HG03108 (cell line): ENCODE measurements around the gene DPP6.

Source experiments
- ATAC-seq: cut with Tn5 transposase; IDR thresholded peaks from one replicate; pipeline ENCODE4 v1.9.1; 2021; ENCODE audit warnings: moderate library complexity; ENCODE audit not compliant: unreplicated experiment

DPP6 gene

DNA sequence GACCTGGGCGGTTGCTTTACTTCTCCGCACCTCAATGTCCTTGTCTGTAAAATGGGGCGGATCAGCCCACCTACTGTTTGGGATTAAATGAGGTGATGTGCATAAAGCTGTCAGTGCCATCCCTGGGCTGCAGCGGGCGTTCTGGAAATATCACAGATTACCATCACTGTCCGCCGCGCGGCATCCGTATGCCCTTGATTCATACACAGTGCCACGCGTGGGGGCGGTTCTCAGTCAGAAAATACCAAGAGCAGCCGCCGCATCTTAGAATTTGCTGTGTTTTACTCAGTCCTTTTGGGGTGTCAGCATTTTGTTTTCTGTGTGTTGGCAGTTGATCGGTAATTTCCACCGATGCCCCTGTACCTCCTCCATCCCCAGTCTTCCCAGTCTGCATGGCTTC is 338.8 kb downstream of the DPP6 start:
- ATAC-seq, result no peak

GRCh38 chr7:154394804-154395203 is 342.6 kb downstream of the DPP6 start:
- ATAC-seq, result no peak

DNA sequence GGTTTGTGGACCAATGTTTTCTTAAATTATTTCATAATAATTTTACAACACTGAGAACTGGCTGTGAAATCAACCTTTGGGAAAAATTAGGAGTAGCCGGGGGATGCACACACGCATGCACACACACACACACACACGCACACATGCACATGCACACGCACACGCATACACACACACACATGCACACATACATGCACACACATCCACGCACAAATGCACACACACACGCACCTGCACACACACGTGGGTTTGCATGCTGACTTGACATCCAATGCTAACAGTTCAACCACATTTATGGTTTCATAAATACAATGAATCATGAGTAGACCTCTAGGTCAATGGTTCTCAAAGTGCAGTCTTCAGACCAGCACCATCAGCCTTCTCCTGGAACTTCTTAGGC is 354.1 kb downstream of the DPP6 start:
- no peak for ATAC-seq

GRCh38 chr7:154409703-154410311 is 357.6 kb downstream of the DPP6 start:
- no peak for ATAC-seq

DNA sequence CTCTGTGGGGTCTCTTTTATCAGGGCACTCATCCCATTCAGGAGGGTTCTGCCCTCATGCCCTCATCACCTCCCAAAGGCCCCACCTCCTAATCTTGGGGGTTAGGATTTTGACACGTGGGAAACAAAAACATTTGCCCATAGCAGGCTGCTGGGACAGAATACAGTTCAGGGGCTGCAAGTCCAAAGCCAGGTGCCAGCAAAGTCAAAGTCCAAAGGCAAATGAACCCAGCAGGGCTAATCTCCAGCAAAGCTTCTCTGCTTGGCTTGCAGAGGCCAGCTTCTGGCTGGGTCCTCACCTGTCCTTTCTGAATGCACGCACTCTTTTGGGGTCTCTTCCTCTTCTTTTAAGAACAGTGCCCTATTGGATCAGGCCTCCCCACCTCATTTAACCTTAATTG is 359.9 kb downstream of the DPP6 start:
- no peak for ATAC-seq

GRCh38 chr7:154415709-154416399 is 363.7 kb downstream of the DPP6 start:
- no peak for ATAC-seq

DNA sequence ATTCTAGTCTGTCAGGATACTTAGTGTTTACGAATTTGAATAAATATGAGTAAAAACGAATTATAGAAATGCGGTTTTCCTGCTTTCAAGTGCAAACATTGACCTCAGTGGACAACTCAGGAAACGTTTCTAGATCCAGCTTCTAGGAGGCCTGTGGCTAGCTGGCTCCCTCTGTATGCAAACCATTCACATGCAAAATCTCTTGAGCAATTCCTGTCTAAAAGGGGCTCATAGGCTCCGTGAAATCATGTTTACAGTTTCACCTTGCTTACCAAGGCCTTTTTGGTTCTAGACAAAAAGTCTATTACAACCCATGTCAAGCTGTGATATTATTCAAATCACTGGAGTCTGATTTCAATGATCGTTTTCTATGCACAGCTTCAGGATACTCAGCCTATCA is 364.5 kb downstream of the DPP6 start:
- no peak for ATAC-seq

DNA sequence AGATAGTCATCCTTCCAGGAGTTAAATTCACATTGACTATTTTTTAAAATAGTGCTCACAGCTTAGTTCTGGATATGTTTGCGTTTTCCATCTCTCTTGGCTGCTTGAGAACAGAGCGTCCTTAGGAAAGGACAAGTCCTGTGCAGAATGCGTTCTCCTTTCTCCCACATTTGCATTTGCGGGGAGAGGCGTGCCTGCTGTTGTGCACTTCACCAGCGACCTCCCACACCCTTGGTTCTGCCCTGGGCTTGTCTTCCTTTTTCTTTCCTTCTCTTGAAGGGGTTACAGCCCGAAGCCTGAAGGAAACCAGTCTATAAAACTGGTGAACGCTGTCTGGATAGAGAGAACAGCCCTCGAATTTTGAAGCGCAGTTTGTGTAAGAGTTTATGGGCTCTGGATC is 367.1 kb downstream of the DPP6 start:
- ATAC-seq, result no peak

GRCh38 chr7:154423231-154423630 is 371.0 kb downstream of the DPP6 start:
- ATAC-seq, result no peak

GRCh38 chr7:154424350-154424749 is 372.2 kb downstream of the DPP6 start:
- no peak for ATAC-seq

GRCh38 chr7:154425271-154425670 is 373.1 kb downstream of the DPP6 start:
- ATAC-seq, result no peak

- no peak for ATAC-seq
Observed at GRCh38 chr7:154426778-154427177, 374.6 kb downstream of the DPP6 start.

DNA sequence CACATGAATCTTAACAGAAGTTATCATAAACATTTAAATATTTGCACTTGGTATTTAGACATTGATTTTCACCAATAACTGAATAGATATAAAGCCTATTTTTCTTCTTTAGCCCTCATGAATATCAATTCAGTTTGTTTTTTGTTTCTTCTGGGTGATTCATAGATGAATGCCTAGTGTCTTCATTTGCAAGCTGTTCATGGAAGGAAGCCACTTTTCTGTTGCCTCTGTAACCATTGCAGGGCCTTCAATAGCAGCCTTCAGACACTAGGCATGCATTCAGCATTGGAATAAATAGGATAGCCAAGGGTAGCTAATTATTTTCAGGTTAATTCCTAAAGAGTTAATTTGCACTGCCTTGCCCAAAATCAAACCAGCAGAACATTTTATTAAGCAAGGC is 375.3 kb downstream of the DPP6 start:
- ATAC-seq, result no peak

- no peak for ATAC-seq
Observed at GRCh38 chr7:154429666-154430404, 377.6 kb downstream of the DPP6 start.

- ATAC-seq, result no peak
Observed at GRCh38 chr7:154430640-154431039, 378.4 kb downstream of the DPP6 start.

DNA sequence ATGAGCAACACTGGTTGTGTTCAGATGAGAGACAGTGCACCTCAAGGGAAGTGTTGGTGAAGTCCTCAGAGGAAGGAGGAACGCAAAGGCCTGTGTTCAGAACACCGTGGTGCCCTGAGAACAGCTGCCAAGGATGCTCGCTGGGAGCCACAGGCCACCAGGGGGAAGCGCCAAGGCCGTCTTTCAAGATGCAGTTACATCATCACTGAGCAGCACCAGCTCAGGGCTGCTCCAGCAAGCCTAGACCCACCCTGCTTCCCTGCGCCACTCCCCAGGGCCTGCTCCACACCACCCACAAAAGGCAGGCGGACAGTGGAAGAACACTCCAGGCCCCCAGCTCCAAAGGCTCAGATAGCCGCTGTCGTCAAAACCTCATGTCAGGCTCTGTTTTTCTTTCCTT is 378.8 kb downstream of the DPP6 start:
- no peak for ATAC-seq

- no peak for ATAC-seq
Observed at GRCh38 chr7:154433632-154434598, 381.7 kb downstream of the DPP6 start.

GRCh38 chr7:154436560-154436959 is 384.4 kb downstream of the DPP6 start:
- no peak for ATAC-seq

DNA sequence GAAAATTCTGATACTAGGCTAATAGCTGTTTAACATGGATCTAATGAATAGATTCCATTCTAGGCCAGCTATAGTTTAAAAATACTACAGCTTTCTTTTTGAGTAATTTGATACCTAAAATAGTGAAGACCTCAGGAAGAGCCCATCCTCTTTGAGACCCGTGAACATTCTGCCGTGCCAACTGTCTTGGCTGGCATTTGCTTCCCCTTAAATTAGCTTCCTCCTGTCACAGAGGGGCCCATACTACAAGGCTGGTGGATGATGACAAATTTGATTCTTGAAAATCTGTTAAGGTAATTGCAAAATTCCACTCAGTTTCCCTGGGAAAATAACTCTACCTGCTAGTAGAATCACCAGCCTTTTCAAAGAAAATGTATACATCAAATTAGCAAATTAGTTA is 385.0 kb downstream of the DPP6 start:
- no peak for ATAC-seq

DNA sequence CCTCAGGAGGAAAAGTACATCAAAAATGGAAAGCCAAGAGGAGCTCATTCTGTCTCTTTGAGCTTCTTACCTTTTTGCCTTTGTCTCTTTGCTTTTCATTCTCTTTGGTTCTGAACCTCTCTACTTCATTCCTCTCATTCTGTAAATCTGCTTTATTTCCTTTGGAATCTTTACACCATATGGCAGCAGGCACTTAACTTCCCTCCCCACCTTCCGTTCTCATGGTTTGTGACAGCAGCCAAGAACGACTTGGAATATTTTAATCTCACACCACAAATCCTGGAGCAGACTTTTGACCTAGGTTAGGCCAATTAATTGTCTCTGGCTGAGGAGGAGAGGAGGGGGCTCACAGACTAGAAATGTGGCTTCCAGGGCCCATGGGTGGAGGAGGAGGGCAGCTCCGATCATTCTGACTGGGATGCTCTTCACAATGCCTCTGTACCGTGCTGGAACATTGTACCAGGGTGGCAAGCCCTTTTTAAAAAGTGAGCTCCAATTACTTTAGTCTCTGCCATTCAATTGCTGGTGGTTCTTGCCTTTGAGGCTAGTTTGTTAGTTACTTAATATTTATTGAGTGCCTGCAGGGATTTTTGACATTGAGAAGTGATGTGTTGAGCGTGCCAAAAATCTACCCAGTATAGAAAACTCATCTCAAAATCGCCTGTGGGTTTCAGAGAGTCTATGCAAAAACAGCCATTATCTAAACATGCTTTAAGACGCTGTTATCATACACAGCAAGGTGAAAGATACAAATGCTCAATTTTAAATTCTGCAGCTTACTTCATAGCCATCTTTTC is 386.6 kb downstream of the DPP6 start:
- ATAC-seq, result no peak
